GM19324 (cell line): ENCODE data around the gene NKX1-1.

Experiments
- ATAC-seq: cut with Tn5 transposase; IDR thresholded peaks from one replicate; pipeline ENCODE4 v1.9.1; 2021; ENCODE audit warnings: mild to moderate bottlenecking, moderate library complexity; ENCODE audit not compliant: unreplicated experiment, low FRiP score

NKX1-1 gene

DNA sequence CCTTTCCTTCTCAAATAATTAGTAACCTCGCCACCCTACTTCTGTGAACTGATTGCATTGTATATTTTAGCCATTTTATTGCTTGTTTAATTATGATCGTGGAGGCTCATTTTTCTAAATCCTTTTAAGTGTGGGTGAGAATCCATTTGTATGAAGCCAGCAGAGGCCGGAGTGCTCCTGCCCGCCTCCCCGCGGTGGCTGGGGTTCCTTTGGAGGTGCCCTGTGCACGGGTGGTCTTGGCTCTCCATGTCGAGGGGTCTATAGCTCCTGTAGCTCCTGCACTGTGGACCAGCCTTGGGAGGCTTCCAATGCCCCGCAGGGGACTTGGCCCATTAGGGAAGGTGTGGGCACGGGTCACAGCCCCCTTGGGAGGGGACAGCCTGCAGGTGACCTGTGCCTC lies 44.2 kb downstream of the NKX1-1 start:
- no peak for ATAC-seq

DNA sequence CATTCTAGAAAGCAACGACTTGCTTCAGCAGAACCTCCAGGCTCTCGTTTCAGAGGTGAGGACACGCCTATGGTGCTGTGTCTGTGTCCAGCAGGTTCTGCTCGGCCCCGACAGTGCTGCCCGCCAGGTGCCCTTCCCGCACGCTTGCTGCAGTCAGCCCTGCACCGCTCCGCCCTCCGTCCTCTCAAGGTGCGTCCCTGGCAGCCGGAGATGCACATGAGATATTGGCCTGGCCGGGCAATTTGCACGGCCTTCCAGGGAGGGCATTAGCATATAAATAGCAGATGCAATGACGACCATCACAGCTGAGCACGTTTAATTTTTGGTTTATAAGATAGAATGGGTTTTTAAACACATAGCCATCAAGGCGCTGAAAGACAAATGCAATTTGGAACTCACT lies 44.8 kb downstream of the NKX1-1 start:
- ATAC-seq: no peak

DNA sequence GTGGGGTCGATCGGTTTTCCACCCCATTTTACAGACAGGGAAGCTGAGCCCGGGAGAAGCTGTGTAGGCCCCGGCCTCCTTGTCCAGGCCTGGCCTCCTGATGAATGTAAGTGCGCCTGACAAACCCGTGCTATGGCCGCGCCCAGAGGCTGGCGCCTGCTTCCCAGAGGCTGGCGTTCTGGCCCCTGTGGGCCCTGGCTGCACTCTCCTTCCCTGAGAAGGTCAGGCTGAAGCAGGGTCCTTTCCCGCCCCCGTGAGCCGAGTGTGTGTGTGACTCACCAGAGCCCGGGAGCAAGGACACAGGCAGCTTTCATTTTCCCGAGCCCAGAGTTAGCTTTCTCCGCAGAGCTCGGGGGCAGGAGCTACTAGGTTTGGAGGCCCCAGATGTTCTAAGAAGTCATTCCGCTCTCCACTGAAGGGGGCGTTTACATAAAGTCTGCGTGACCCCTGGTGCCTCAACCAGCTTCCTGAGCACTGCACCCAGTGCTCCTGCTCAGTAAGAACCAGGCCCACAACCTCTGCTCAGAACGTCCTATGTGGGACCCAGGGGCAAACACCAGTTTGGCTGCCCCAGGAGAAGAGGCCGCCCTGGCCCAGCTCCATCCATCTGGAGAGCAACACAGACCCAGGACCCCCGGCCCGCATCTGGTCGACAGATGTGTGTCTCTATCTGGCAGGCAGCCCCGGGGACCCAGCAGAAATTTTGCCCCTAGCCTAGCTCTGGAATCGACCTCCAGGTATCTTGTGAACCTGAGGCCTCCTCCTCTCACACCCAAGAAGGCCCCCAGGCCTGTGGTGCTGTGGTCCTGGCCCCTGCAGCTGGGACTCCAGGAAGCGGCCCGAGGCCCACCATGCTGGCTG lies 45.6 kb downstream of the NKX1-1 start:
- no peak for ATAC-seq

DNA sequence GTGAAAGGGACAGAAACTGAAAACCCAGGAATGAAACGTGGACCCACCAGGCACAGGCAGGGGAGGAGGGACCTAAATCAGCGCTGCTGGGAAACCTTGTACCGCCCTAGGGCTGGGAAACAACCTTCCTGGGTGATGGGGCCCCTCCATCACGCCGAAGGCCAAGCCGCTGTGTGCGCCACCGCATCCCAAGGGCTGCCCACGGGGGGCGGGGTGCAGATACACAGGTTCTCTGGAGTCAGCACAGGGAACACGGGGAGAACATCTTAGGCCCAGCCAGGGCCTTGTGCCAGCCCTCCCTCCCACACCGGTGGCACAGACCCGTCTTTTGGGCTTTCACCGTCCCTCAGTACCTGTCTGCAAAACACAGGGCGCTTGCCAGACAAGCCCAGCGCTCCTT lies 46.3 kb downstream of the NKX1-1 start:
- ATAC-seq: no peak

DNA sequence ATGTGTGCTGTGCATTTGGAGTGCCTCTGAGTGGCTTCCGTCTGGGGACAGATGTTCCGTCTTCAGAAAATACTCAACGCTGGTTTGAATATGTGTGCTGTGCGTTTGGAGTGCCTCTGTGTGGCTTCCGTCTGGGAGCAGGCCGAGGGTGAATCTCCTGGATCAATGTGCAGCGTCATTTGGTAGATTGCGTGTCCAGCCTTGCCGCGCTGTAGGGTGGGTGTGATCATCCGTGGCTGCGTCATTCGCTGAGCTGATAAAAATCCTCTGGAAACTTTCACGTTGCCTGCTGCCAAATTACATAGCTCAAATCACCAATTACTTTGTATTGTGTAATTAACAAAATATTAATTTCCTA lies 47.1 kb downstream of the NKX1-1 start:
- ATAC-seq: no peak

DNA sequence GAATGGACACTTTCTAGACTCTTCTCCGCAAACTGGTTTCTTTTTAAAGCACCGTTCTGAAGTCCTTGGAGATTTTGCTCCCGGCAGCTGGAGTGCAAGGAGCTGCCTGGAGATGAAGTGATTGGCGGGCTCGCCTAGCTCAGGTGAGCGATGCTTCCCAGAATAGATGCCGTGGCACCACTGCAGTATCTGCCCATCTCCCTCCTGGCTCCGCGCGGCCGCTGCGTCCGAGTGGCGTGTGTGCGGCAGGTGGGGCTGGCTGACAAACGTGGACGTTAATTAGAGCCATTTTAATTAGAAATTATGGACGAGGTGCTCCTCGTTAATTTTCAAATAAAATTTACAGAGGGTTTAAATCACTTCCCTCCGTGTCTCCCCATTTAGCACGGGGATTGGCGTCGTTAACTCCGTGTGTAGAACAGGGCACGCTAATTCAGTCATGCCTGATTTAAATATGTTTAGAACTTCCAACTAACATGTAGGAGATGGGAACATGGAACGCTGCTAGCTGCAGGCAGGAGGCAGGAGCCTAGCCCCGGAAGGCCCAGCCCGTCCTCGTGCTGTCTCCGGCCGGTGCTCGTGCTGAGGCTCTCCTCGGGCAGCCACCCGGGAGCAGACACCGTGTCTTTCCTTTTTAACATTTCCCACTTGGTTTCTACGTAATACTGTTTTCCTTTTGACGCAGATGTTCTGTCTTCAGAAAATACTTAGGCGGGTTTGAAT lies 47.7 kb downstream of the NKX1-1 start:
- no peak for ATAC-seq

DNA sequence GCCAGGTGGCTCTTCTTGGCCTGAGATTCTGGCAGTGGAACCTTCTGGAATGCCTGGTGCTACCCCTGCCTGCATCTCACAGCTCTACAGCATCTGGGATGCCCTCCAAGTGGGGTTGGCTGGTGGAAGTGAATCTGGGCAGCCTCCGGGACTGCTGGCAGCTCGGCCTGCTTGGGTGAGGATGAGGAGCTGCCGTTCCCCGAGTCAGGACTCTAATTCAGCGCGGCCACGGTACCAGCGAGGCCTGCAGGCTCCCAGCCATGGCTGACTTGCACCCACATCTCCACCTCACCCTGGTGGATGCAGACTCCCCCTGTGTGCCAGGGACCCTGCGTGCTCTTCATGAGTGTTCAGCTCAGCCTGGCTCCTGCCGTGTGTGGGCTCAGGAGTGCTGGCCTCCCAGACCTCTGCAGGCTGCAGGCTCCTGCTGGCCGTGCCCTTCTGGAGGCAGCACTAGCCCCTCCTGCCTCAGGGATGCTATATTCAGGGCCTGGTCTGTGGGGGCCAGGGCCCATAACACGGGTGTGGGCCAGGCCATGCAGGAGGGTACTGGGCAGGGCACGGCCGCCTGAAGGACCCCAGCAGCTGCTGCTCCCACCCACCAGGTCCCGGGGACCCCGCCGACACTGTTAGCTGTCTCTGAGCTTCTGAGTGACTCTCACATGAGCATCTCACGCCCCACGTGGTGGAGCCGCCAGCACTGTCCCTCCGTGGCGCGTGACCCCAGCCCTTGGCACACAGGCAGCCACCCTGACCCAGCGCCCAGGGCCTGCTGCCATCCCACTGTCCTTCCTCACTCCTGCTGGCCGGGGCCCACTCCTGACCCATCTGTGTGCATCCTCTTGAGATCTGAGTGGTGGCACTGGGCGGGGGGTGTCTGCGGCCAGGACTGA lies 48.6 kb downstream of the NKX1-1 start:
- no peak for ATAC-seq

DNA sequence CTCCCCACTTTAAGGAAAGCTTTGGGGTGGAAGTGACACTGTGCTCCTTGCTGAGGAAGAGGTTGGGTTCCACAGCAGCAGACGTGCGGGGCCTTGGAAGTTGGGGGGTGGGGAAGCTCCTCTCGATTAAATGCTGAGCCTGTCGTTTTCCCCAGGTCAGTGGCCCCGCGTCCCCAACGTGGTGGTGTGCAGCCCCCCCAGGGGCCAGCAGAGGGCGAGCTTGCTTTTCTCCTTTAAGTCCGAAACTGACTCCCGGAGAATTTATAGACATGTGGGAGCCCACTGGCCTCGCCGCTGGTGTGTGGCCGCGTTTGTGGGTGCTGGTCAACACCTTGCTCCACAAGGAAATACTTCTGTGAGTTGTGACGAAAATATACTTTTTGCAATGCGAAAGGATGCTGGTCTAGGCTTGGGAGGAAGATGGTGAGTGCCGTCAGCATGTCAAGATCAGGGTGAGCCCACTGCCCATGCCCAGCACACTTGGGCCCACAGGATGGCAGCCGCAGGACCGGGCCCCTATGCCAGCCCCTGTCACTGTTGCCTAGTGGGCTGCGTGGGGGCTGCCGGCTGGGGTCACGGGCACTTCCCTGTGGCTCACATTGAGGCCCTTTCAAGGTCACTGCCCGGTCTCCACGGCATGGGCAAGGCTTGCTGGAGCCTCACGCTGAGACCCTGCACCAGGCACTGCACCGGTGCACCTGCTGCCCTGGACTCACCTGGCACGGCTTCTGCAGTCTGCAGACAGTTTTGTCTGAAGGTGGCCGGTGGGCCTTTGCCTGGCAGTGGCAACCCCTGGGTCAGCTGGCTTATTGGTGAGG lies 49.9 kb downstream of the NKX1-1 start:
- ATAC-seq: no peak

DNA sequence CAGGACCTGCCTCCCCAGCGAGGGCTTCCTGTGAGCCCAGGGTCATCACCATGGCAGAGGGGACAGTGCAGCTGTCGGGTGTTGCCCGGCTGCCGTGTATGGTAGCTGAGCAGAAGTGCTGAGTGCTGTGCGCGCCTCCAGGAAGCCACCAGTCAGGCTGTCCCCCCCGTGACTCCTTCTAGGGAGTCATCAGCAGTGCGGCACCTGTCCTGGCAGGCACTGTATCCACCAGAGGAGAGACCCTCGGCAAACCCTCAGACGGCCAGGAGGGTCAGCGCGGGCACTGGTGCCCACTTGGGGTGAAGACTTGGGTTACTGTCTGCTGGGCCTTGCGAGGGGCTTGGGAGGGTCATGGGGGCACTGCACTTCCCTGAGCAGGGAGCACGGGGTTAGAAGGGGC lies 50.9 kb downstream of the NKX1-1 start:
- ATAC-seq: no peak

DNA sequence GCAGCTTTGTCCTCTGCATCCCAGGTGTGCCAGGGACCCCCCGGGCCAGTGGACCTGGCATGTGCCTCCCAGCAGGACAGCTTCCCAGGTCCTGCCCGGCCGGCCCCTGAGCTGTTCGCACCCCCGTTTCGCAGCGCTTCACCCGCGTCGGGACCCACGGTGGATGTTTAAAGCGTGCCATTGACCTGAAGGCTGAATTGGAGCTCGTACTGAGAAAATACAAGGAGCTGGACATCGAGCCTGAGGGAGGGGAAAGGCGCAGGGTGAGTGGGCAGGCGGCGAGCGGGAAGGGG lies 51.3 kb downstream of the NKX1-1 start:
- ATAC-seq: no peak

DNA sequence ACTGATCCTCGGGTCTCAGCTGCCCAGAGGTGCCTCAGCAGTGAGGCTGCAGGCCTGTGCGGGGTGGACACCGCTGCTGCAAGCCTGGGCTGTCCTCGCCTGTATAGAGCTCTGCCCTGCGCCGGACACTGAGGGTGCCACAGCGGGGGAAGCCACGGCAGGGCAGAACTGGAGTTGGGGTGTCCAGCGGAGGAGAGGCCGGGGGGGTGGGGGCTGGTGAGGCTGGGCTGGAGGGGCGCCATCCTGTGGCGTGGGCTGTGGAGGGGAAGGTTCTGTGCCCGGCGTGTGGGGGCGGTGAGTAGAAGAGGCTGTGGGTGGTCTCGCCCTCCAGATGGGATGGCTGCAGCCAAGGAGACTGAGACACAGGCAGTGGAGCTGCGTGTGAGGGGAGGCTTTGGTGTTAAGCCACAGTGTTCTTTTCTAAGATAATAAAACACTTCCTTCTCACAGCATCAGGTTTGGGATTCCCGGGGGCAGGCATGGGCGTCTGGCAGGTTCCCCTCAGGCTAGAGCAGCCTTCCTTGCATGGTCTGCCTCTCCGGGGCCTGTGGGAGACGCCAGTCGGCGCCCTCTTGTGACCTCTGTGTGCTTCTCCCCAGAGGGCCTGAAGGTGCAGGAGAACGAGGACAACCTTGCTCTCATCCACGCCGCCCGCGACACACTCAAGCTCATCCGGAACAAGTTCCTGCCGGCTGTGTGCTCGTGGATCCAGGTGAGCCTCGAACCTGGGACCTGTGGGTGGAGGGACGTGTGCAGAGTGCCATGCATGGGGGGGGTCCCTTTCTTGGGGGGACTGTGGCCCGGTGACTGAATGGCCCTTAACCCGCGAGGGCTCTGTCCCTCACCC lies 51.9 kb downstream of the NKX1-1 start:
- no peak for ATAC-seq

DNA sequence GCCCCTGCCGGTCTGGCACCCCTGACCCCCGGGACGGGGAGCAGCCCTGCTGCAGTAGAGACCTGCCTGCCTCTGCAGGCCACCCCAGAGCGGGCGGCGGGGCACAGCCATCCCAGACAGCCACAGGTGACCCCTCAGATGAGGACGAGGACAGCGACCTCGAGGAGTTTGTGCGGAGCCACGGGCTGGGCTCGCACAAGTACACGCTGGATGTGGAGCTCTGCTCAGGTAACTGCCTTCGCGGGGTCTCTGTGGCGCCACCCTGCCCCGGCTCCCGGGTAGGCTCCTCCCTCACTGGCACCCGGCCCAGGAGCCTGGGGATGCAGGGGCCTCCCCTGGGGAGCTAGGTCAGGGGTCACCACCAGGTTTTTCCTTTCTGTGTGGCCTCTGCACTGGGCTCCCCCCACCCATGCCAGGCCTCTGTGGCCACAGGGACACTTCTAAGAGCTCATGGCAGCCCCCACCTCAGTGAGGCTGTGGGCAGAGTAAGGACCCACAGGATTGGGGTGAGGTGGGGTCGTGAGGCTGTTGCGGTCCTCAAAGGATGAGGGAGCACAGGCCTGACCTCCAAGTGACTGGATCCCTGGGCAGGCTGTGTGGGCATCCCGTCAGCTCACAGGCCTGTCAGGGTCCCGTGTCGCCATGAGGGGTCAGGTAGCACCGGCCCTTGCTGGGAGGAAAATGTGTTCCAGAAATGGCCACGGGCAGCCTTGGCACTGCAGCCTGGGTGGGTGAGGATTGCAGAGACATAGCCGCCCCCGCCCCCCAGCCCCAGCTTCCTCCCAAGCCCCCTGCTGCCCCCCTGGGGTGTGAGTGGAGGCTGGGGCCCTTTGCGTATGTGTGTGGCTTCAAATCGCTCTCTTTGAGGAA lies 52.8 kb downstream of the NKX1-1 start:
- no peak for ATAC-seq
